SJCRH30 (cell line): Measurements from ENCODE around the gene UBA52. TPM values are rescaled to one million over a fixed set of nuclear protein-coding genes. Genes with fewer than 3 reads are reported as not detected.

Experiments
- DNase-seq, 2 experiments: peaks; one replicate each; pipeline ENCODE4 v3.0.0-alpha.2; 2015 to 2020
- H3K27ac ChIP-seq: fragments of 250-450 bp; sonication (Bioruptor Pico); 2 replicates; pipeline ENCODE4 v1.5.1; 2020; ENCODE audit warnings: mild to moderate bottlenecking, moderate library complexity
- H3K27me3 ChIP-seq: fragments of 250-450 bp; sonication (Bioruptor Pico); 2 replicates; pipeline ENCODE4 v1.5.1; 2020; ENCODE audit warnings: mild to moderate bottlenecking, moderate library complexity
- H3K36me3 ChIP-seq: fragments of 250-450 bp; sonication (Bioruptor Pico); 2 replicates; pipeline ENCODE4 v1.5.1; 2020; ENCODE audit warnings: mild to moderate bottlenecking, moderate library complexity
- H3K4me1 ChIP-seq: fragments of 250-450 bp; sonication (Bioruptor Pico); 2 replicates; pipeline ENCODE4 v1.5.1; 2020; ENCODE audit warnings: mild to moderate bottlenecking, moderate library complexity
- H3K4me3 ChIP-seq: fragments of 250-450 bp; sonication (Bioruptor Pico); 2 replicates; pipeline ENCODE4 v1.5.1; 2020; ENCODE audit warnings: mild to moderate bottlenecking, moderate library complexity
- H3K9me3 ChIP-seq: fragments of 250-450 bp; sonication (Bioruptor Pico); replicated peaks from 2 replicates; pipeline ENCODE4 v1.5.1; 2020; ENCODE audit warnings: mild to moderate bottlenecking, moderate library complexity
- total RNA-seq: library from RNA; depleted of rRNA; stranded (reverse); fragments of >200 nt; shearing (Covaris generic); gene quantifications from 2 replicates; pipeline ENCODE4 v1.2.3, GENCODE V29; 2014

UBA52 gene
- total RNA-seq, 1 experiment from 2014 or later: 1,236 TPM

DNA sequence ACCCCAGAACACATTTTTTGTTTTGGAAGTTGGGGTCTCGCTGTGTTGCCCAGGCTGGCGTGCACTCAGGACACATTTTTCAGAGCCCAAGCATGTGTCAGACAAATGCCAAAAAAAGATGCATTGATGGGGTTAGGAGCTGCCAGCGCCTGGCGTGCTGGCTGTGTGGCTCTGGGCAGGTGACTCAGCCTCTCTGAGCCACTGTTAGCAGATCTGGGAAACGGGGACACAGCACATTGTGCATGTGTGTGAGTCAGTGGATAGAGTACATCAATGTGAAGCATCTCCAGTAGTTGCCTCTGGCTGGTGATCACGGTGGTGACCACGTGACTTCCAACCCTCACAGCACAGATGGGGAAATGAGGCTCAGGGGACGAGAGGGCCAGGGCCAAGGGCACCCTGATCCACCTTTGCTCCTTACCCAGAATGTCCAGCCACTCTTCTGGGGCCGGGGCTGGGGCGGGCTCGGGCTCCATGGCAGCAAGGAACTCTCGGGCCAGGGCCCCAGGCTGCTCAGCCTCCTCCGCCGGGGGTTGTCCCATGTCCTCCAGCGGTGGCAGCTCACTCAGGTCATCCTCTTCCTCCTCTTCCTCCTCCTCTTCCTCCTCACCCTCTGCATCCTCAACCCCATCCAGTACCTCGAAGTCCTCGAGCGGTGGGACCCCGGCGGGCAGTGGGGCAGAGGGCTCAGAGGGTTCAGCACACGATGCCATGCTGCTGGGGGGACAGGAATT lies 30.2 kb upstream of the UBA52 start:
- Histone ChIP-seq H3K9me3 (no peaks in the 10 kb centered on the region), H3K27ac (no peak overlapping the region), H3K4me1 (0 out of 2 replicates have a peak, but pooled peaks cover 5% of the 10 kb centered on the region), H3K4me3 (no peak overlapping the region), H3K36me3 (0 out of 2 replicates have a peak, but pooled peaks cover 2% of the 10 kb centered on the region), H3K27me3 (no peaks in the 10 kb centered on the region)
- DNase-seq: no peak

DNA sequence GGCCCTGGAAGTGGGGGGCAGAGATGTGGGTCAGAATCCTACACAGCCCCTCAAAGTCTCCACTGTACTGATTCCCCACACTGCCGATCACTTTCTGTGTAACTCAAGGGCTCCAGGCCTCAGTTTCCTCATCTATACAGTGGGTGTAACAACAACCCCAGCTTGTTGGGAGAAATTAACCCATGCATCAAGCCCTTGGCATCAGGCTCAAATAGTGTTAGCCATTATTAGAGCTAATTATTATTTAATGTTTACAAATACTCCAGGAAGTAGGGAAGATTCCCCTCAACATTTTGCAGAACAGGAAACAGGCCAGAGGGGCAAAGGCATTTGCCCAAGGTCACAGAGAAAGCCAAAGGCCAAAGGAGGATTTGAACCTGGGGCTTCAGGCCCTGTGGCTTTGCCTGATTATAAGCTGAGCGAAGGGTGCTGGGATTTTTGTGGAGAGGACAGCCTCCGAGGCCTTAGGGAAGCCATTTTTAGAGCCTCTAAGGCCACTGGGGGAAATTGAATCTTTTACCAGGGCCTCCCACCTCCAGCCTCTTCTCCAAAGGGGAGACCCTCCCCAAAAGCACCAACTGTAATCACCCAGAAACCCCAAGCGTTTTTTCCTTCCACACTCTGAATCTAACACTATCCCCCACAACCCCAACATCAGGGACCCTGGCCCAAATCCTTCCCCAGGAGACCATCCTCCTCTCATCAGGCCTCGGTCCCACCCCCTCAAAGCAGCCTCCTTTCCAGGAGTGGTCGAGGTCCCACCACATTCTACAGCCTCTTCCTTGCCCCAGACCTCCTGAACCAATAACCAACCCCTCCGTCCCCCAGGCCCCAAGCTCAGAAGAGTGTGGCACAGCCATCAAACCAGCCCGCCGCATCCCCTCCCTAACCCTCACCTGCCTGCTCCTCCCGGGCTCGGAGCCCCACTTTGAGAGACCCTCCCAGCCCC lies 29.4 kb upstream of the UBA52 start:
- Histone ChIP-seq H3K27ac (no peak overlapping the region), H3K4me3 (peak overlapping the region; percentile 60), H3K9me3 (no peaks in the 10 kb centered on the region), H3K27me3 (no peaks in the 10 kb centered on the region), H3K4me1 (0 out of 2 replicates have a peak, but pooled peaks cover 5% of the 10 kb centered on the region), H3K36me3 (0 out of 2 replicates have a peak, but pooled peaks cover 2% of the 10 kb centered on the region)
- DNase-seq: peak in 1 of 2 experiments; percentile 29

DNA sequence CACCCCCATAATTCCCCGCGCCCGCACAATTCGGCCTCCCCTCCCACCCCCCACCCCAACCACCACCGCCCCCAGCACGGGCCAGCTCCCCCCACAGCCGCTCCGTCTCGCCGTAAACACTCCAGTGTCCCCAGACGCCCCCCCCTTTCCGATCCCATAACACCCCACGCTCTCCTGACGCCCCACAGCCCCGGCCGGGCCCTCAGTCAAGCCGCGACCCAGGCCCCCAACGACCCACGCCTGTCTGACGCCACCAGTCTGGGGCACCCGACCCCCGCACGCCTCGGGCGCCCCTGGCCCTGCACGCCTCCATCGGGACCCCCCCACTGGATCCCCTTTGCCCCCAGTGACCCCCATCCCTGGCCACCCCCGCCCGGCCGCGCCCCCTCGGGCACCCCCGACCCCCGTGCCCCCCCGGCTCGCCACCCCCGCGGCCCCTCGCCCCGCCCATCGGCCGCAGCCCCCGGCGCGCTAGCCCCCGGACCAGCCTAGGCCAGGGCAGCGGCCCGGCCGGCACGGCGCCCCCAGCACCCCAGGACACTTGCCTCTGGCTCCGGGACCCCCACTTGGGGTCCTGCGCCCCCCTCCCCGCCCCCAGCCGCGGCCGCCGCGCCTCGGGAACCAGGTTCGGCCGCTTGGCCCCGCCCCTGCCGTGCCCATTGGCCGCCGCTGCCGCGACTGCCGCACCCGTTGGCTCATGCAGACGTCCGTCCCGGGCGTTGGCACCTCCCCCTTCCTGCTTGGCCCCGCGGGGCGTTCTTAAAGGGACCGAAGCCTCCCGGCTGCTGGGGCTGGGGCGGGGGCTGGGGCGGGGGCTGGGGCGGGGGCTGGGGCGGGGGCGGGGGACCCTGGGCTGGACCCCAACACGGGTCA lies 28.5 kb upstream of the UBA52 start, which contains the start of gene FKBP8:
Gene FKBP8 (minus strand): TSS at position 633 of the 873 bp plus-strand sequence. CDS start 1,603 bp downstream, outside the sequence.
- H3K4me3 ChIP-seq: peak within 1 kb of the TSS; percentile 60
- H3K27me3 ChIP-seq: no peaks in the 10 kb centered on the region
- peak; percentile 89 to 91 for DNase-seq
- no peak within 1 kb of the TSS for H3K27ac ChIP-seq
- H3K9me3 ChIP-seq: no peaks in the 10 kb centered on the region
- 0 out of 2 replicates have a peak, but pooled peaks cover 5% of the 10 kb centered on the region for H3K4me1 ChIP-seq
- 0 out of 2 replicates have a peak, but pooled peaks cover 2% of the 10 kb centered on the region for H3K36me3 ChIP-seq

DNA sequence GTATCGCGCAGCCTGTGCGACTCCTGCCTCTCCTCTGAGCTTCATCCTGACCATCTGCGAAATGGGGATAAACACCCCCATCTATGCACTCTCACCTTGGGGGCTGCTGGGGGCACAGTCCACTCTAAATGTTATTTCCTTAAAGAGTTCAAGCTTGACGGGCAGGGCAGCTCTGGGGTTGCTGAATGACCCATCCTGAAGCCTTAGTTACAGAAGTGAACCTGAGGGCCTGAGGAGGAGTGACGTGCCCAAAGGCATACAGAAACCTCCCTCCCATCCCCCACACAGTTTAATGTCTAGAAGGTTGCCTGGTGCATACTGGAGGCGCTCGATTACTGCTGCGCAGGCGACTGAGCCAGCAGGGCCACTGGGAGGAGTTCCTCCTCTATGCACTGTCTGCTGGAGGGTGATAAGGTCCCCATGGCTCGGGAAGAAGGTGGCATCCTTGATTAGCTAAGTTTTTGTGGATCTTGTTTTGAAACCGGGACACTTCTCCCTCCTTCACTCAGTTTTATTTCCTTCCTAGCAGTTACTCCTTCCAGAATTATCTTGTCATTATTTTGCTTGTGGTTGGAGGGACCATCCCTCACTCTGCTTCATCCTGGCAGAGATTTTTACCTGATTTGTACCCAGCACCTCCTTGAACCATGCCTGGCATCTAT lies 27.7 kb upstream of the UBA52 start:
- Histone ChIP-seq H3K4me3 (peak overlapping the region; percentile 25; the same call in 1 of the 2 replicates), H3K9me3 (no peaks in the 10 kb centered on the region), H3K36me3 (0 out of 2 replicates have a peak, but pooled peaks cover 2% of the 10 kb centered on the region), H3K27me3 (no peaks in the 10 kb centered on the region), H3K4me1 (0 out of 2 replicates have a peak, but pooled peaks cover 5% of the 10 kb centered on the region), H3K27ac (no peak overlapping the region)
- DNase-seq: peak; percentile 43 to 51

DNA sequence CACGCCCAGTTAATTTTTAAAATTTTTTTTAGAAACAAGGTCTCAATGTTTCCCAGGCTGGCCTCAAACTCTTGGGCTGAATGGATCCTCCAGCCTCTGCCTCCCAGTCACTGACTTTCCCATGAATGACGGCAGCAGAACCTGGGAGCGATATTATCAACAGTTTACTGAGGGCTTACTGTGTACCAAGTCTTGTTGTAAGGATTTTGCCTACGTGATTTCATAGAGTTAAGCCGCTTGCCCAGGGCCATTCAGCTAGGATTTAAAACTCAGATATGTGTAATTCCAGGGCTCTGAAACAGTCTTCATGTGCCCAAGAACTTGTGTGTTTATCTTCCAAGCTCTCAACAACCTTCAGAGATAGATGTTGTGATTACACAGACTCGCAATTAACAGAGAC lies 20.0 kb upstream of the UBA52 start:
- H3K36me3 ChIP-seq: no peaks in the 10 kb centered on the region
- H3K27me3 ChIP-seq: peaks cover 24% of the 10 kb centered on the region; the same call in 1 of the 2 replicates
- 0 out of 2 replicates have a peak, but pooled peaks cover 3% of the 10 kb centered on the region for H3K4me1 ChIP-seq
- DNase-seq: peak in 1 of 2 experiments; percentile 19
- H3K9me3 ChIP-seq: no peaks in the 10 kb centered on the region
- H3K4me3 ChIP-seq: no peak overlapping the region
- no peak overlapping the region for H3K27ac ChIP-seq

DNA sequence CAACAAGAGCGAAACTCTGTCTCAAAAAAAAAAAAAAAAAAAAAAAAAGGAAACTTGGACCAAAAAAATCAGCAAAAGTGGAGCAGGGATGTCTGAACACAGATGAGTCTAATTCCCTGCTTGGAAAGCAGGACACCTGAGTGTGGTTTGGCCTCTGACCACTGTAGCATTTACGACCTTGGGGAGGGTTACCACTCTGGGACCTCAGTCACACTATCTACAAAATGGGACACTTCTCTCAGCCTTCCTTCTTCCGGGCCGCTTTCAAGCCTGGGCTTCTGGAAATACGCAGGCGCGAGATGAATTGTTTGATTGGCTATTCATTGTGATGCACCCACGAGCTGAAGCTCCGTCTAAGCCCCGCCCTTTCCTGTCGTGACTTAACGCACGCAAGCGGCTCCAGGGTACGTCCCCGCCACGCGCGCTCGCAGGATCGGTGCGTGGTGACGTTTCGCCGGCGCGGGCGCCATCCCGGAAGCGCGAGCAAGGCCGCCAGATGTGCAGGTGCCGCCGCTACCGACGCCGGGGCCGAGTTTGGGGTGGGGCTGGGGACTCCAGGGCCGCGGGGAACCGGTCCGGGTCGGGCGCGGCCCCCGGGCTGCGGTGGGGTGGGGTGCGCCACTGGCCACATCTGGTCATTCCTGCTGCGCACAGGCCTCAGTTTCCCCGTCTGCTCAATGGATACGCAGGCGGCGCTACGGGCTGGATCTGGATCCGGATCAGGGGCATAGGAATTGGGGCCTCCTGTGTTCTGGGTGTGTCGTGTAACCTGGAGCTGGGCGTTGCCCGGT lies 14.1 kb upstream of the UBA52 start, which contains the start of gene KXD1:
Gene KXD1 (plus strand): TSS at position 460 of the 791 bp plus-strand sequence. CDS start 4,187 bp downstream, outside the sequence.
- Histone ChIP-seq H3K36me3 (no peaks in the 10 kb centered on the region), H3K4me3 (peak within 1 kb of the TSS; percentile 65), H3K27ac (no peak within 1 kb of the TSS), H3K9me3 (no peaks in the 10 kb centered on the region), H3K27me3 (peaks cover 16% of the 10 kb centered on the region; the same call in 1 of the 2 replicates), H3K4me1 (0 out of 2 replicates have a peak, but pooled peaks cover 4% of the 10 kb centered on the region)
- peak; percentile 98 to 99 for DNase-seq

DNA sequence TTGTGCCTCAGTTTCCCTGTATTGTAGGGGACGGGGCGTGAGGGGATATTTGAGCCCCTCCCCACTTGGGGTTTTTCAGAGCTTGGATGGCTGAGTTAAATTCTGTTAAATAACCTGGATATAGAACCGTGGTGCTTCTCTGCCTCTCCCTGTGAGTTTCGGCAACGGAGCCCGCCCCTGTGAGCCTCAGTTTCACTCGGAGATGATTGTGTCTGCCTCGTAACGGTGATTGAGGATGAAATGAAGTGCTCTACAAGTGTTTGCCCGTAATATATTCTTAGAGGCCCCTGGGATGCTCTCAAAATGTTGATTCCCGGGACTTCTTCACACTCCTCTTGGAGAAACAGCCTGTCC lies 13.5 kb upstream of the UBA52 start:
- Histone ChIP-seq H3K36me3 (no peaks in the 10 kb centered on the region; the same call in 1 of the 2 replicates), H3K4me3 (peak overlapping the region; percentile 65), H3K9me3 (no peaks in the 10 kb centered on the region), H3K4me1 (0 out of 2 replicates have a peak, but pooled peaks cover 4% of the 10 kb centered on the region), H3K27me3 (peaks cover 13% of the 10 kb centered on the region; the same call in 1 of the 2 replicates), H3K27ac (no peak overlapping the region)
- no peak for DNase-seq

DNA sequence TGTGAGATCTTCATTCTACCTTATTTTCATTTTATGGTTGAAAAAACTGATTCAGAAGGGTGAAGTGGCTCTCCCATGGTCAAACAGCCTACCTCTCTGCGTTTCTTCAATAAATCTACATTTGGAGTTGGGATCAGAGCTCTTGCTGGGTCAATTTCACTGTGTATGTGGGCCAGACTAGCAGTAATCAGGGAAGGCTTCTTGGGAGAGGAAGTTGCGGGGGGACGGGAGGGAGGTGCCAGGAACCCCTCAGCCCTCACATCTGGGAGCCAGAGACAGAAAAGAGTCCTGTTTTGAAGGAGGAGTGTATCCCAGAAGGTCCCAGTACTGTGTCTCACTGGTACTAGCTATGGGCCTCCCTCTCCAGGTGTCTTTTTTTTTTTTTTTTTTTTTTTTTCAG lies 13.1 kb upstream of the UBA52 start:
- Histone ChIP-seq H3K36me3 (no peaks in the 10 kb centered on the region; the same call in 1 of the 2 replicates), H3K27ac (no peak overlapping the region), H3K4me1 (0 out of 2 replicates have a peak, but pooled peaks cover 4% of the 10 kb centered on the region), H3K4me3 (peak overlapping the region; percentile 65), H3K27me3 (peaks cover 9% of the 10 kb centered on the region; the same call in 1 of the 2 replicates), H3K9me3 (no peaks in the 10 kb centered on the region)
- no peak for DNase-seq

DNA sequence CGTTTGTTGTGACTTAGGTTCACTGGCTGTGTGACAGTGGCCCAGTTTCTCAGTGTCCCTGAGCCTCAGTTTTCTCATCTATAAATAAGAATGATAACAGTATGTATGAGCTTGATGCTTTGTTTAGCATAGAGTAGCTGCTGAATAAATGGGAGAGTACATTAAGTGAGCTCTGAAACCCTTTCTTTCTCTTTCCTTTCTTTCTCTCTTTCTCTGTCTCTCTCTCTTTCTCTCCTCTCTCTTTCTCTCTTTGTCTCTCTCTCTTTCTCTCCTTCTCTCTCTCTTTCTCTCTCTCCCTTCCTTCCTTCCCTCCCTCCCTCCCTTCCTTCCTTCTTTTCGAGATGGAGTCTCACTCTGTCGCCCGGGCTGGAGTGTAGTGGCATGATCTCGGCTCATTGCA lies 12.0 kb upstream of the UBA52 start:
- peaks cover 7% of the 10 kb centered on the region for H3K36me3 ChIP-seq
- H3K27me3 ChIP-seq: peaks cover 4% of the 10 kb centered on the region; the same call in 1 of the 2 replicates
- H3K9me3 ChIP-seq: no peaks in the 10 kb centered on the region
- no peak overlapping the region for H3K4me3 ChIP-seq
- 0 out of 2 replicates have a peak, but pooled peaks cover 4% of the 10 kb centered on the region for H3K4me1 ChIP-seq
- no peak overlapping the region for H3K27ac ChIP-seq
- DNase-seq: no peak

DNA sequence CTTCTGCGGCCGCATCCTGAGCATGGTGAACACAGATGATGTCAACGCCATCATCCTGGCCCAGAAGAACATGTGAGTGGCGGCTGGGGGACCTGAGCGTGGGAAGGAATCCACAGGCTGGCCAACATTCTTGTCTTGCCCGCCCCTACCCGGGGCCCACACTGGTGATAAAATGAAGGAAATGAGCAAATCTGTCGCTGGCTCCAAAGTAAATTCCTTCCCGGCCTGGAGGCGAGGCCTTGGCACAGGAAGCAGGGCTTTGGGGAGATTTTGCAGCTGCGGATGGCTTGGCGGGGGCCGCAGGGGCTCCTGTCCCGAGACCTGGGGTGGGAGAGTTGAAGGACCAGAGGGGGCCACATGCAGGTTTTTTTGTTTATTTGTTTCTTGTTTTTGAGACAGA lies 9.6 kb upstream of the UBA52 start:
- Histone ChIP-seq H3K9me3 (no peaks in the 10 kb centered on the region), H3K4me1 (0 out of 2 replicates have a peak, but pooled peaks cover 4% of the 10 kb centered on the region), H3K4me3 (no peak overlapping the region), H3K27me3 (no peaks in the 10 kb centered on the region), H3K27ac (no peak overlapping the region), H3K36me3 (peaks cover 17% of the 10 kb centered on the region)
- DNase-seq: no peak

DNA sequence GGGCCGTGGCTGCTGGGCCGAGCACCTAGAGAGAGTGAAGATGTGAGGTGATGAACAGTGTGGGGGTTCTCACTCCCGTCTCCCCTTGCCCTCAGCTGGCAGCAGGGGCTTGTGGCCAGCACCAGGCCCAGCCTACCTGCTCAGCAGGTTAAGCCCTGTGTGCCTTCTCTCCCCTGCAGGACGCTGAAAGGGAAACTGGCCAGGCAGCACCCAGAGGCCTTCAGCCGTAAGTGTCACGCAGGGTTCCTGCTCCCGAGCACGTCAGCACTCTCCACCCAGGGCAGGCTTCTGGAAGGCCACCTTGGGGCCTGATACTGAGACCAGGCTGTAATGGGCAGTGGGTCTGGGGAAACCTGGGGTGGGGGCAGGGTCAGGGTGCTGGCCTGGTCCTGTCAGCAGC lies 4.7 kb upstream of the UBA52 start:
- no peaks in the 10 kb centered on the region for H3K27me3 ChIP-seq
- H3K27ac ChIP-seq: no peak overlapping the region
- H3K4me1 ChIP-seq: no peaks in the 10 kb centered on the region
- H3K9me3 ChIP-seq: no peaks in the 10 kb centered on the region
- H3K4me3 ChIP-seq: no peak overlapping the region
- no peak for DNase-seq
- peaks cover 19% of the 10 kb centered on the region for H3K36me3 ChIP-seq

DNA sequence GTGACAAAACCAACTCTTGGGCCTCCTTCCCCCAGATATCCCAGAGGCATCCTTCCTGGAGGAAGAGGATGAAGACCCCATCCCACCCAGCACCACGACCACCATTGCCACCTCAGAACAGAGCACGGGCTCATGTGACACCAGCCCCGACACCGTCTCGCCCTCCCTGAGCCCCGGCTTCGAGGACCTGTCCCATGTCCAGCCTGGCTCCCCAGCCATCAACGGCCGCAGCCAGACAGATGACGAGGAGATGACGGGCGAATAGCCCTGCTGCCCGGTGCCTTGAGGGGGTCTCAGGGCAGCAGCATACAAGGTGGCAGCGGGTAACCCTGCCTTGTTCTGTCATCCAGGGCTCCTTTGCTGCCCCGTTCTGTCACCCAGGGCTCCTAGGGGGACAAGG lies 3.3 kb upstream of the UBA52 start:
- H3K36me3 ChIP-seq: peaks cover 26% of the 10 kb centered on the region
- no peak overlapping the region for H3K27ac ChIP-seq
- H3K4me3 ChIP-seq: no peak overlapping the region
- no peaks in the 10 kb centered on the region for H3K9me3 ChIP-seq
- H3K4me1 ChIP-seq: peaks cover 9% of the 10 kb centered on the region
- DNase-seq: no peak
- no peaks in the 10 kb centered on the region for H3K27me3 ChIP-seq
